Measurements from ENCODE around the gene NEB.

Gene NEB

GRCh38 chr2:151777935-151778334 is 43.7 kb upstream of the NEB start:
- Histone ChIP-seq H3K18ac (ENCODE audit: low read length) (no peak overlapping the region), H3K4me1 (ENCODE audit: control insufficient read depth, low read depth, low read length) (no peaks in the 10 kb centered on the region), H2BK120ac (ENCODE audit: low read depth, low read length) (no peak overlapping the region), H3K23ac (ENCODE audit: low read length) (no peak overlapping the region), H2BK5ac (ENCODE audit: low read length) (no peak overlapping the region), H2BK15ac (replicated peaks; ENCODE audit: low read depth) (no peak overlapping the region), H4K5ac (ENCODE audit: low read length) (no peak overlapping the region), H3K4me3 (ENCODE audit: low read length) (no peak overlapping the region), H3K27ac (ENCODE audit: low read depth, low read length) (no peak overlapping the region), H3K36me3 (ENCODE audit: control insufficient read depth, insufficient read depth, low read length) (no peaks in the 10 kb centered on the region), H3K79me1 (ENCODE audit: low read length) (no peaks in the 10 kb centered on the region), H3K79me2 (ENCODE audit: control insufficient read depth, insufficient read depth, low read length) (no peaks in the 10 kb centered on the region), H3K4ac (ENCODE audit: low read depth, low read length) (no peak overlapping the region), H3K56ac (ENCODE audit: low read length) (no peak overlapping the region), H3K4me2 (ENCODE audit: low read length) (no peak overlapping the region), H4K8ac (ENCODE audit: low read depth, low read length) (no peak overlapping the region), H3K9ac (ENCODE audit: low read length) (no peak overlapping the region), H2AK5ac (ENCODE audit: low read length) (no peak overlapping the region), H3K27me3 (ENCODE audit: insufficient read depth, low read length, poor library complexity) (no peaks in the 10 kb centered on the region)
- DNase-seq: no peak
- 100% methylated on average over 1 of the region's 2 CpGs for WGBS (ENCODE audit: extremely low coverage, insufficient coverage, low lambda C conversion rate)

GRCh38 chr2:151777487-151777886 is 43.2 kb upstream of the NEB start:
- no peak overlapping the region for H3K18ac ChIP-seq (ENCODE audit: low read length)
- no peak overlapping the region for H2AK5ac ChIP-seq (ENCODE audit: low read length)
- no peak overlapping the region for H3K4me2 ChIP-seq (ENCODE audit: low read length)
- WGBS (ENCODE audit: extremely low coverage, insufficient coverage, low lambda C conversion rate): no CpG with 5 or more reads among the region's 3 CpGs
- H3K56ac ChIP-seq (ENCODE audit: low read length): no peak overlapping the region
- no peak overlapping the region for H3K4ac ChIP-seq (ENCODE audit: low read depth, low read length)
- no peaks in the 10 kb centered on the region for H3K4me1 ChIP-seq (ENCODE audit: control insufficient read depth, low read depth, low read length)
- no peak overlapping the region for H3K9ac ChIP-seq (ENCODE audit: low read length)
- no peak overlapping the region for H3K23ac ChIP-seq (ENCODE audit: low read length)
- no peaks in the 10 kb centered on the region for H3K27me3 ChIP-seq (ENCODE audit: insufficient read depth, low read length, poor library complexity)
- no peak overlapping the region for H2BK120ac ChIP-seq (ENCODE audit: low read depth, low read length)
- H3K36me3 ChIP-seq (ENCODE audit: control insufficient read depth, insufficient read depth, low read length): no peaks in the 10 kb centered on the region
- no peak for DNase-seq
- H3K79me1 ChIP-seq (ENCODE audit: low read length): no peaks in the 10 kb centered on the region
- H4K8ac ChIP-seq (ENCODE audit: low read depth, low read length): no peak overlapping the region
- H2BK5ac ChIP-seq (ENCODE audit: low read length): no peak overlapping the region
- H3K4me3 ChIP-seq (ENCODE audit: low read length): no peak overlapping the region
- no peaks in the 10 kb centered on the region for H3K79me2 ChIP-seq (ENCODE audit: control insufficient read depth, insufficient read depth, low read length)
- H4K5ac ChIP-seq (ENCODE audit: low read length): no peak overlapping the region
- H2BK15ac ChIP-seq (replicated peaks; ENCODE audit: low read depth): no peak overlapping the region
- H3K27ac ChIP-seq (ENCODE audit: low read depth, low read length): no peak overlapping the region

GRCh38 chr2:151776367-151776766 is 42.1 kb upstream of the NEB start:
- WGBS (ENCODE audit: extremely low coverage, insufficient coverage, low lambda C conversion rate): no CpG with 5 or more reads among the region's 1 CpG

DNA sequence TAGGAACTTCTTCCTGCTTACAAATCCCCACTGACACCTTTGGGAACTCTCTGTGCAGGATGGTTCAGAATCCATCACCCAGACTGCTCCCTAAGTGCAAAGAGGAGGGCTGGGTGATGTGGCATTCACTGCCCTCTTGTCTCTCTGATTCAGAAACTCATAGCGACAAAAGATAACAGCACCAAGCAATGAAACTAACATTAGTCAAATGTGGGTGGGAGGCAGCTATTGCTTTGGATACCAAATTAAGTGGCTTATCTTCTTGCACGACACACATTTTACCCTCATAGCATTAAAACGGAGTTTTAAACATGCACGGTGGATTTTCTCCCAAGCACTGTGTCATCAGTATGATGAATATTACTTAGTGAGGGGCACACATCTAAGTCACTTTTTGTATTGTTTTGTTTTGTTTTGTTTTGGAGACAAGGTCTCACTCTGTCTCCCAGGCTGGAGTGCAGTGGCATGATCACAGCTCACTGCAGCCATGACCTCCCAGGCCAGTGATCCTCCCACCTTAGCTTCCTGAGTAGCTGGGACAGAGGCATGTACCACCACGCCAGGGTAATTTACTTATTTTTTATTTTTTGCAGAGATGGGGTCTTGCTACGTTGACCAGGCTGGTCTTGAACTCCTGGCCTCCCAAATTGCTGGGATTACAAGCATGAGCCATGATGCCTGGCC is 40.9 kb upstream of the NEB start:
- H3K9ac ChIP-seq (ENCODE audit: low read length): no peak overlapping the region
- no CpG with 5 or more reads among the region's 6 CpGs for WGBS (ENCODE audit: extremely low coverage, insufficient coverage, low lambda C conversion rate)
- no peak overlapping the region for H3K18ac ChIP-seq (ENCODE audit: low read length)
- H3K4me3 ChIP-seq (ENCODE audit: low read length): no peak overlapping the region
- no peak overlapping the region for H3K23ac ChIP-seq (ENCODE audit: low read length)
- no peaks in the 10 kb centered on the region for H3K4me1 ChIP-seq (ENCODE audit: control insufficient read depth, low read depth, low read length)
- H2AK5ac ChIP-seq (ENCODE audit: low read length): no peak overlapping the region
- no peak overlapping the region for H3K4me2 ChIP-seq (ENCODE audit: low read length)
- H3K79me2 ChIP-seq (ENCODE audit: control insufficient read depth, insufficient read depth, low read length): no peaks in the 10 kb centered on the region
- no peak overlapping the region for H2BK120ac ChIP-seq (ENCODE audit: low read depth, low read length)
- no peak overlapping the region for H3K56ac ChIP-seq (ENCODE audit: low read length)
- H2BK5ac ChIP-seq (ENCODE audit: low read length): no peak overlapping the region
- no peak overlapping the region for H4K5ac ChIP-seq (ENCODE audit: low read length)
- H2BK15ac ChIP-seq (replicated peaks; ENCODE audit: low read depth): no peak overlapping the region
- no peak overlapping the region for H3K4ac ChIP-seq (ENCODE audit: low read depth, low read length)
- no peak for DNase-seq
- H3K27ac ChIP-seq (ENCODE audit: low read depth, low read length): no peak overlapping the region
- H3K36me3 ChIP-seq (ENCODE audit: control insufficient read depth, insufficient read depth, low read length): no peaks in the 10 kb centered on the region
- H3K27me3 ChIP-seq (ENCODE audit: insufficient read depth, low read length, poor library complexity): no peaks in the 10 kb centered on the region
- H4K8ac ChIP-seq (ENCODE audit: low read depth, low read length): no peak overlapping the region
- H3K79me1 ChIP-seq (ENCODE audit: low read length): no peaks in the 10 kb centered on the region

More at GRCh38 chr2:151776367-151776766, 42.1 kb upstream of the NEB start:
- H3K27ac ChIP-seq (ENCODE audit: low read depth, low read length): no peak overlapping the region
- H3K18ac ChIP-seq (ENCODE audit: low read length): no peak overlapping the region
- H4K5ac ChIP-seq (ENCODE audit: low read length): no peak overlapping the region
- no peaks in the 10 kb centered on the region for H3K27me3 ChIP-seq (ENCODE audit: insufficient read depth, low read length, poor library complexity)
- no peak overlapping the region for H3K4me3 ChIP-seq (ENCODE audit: low read length)
- no peaks in the 10 kb centered on the region for H3K79me2 ChIP-seq (ENCODE audit: control insufficient read depth, insufficient read depth, low read length)
- no peak overlapping the region for H3K23ac ChIP-seq (ENCODE audit: low read length)
- H3K4me2 ChIP-seq (ENCODE audit: low read length): no peak overlapping the region
- H2AK5ac ChIP-seq (ENCODE audit: low read length): no peak overlapping the region
- no peak overlapping the region for H3K4ac ChIP-seq (ENCODE audit: low read depth, low read length)
- no peaks in the 10 kb centered on the region for H3K79me1 ChIP-seq (ENCODE audit: low read length)
- H3K9ac ChIP-seq (ENCODE audit: low read length): no peak overlapping the region
- no peak overlapping the region for H2BK120ac ChIP-seq (ENCODE audit: low read depth, low read length)
- peak; percentile 81 for DNase-seq
- H4K8ac ChIP-seq (ENCODE audit: low read depth, low read length): no peak overlapping the region
- no peaks in the 10 kb centered on the region for H3K36me3 ChIP-seq (ENCODE audit: control insufficient read depth, insufficient read depth, low read length)
- no peak overlapping the region for H3K56ac ChIP-seq (ENCODE audit: low read length)
- no peak overlapping the region for H2BK15ac ChIP-seq (replicated peaks; ENCODE audit: low read depth)
- H3K4me1 ChIP-seq (ENCODE audit: control insufficient read depth, low read depth, low read length): no peaks in the 10 kb centered on the region
- no peak overlapping the region for H2BK5ac ChIP-seq (ENCODE audit: low read length)

- Histone ChIP-seq H2BK15ac (replicated peaks; ENCODE audit: low read depth) (no peak overlapping the region), H3K4me2 (ENCODE audit: low read length) (no peak overlapping the region), H3K79me2 (ENCODE audit: control insufficient read depth, insufficient read depth, low read length) (no peaks in the 10 kb centered on the region), H3K4ac (ENCODE audit: low read depth, low read length) (no peak overlapping the region), H3K27ac (ENCODE audit: low read depth, low read length) (no peak overlapping the region), H4K8ac (ENCODE audit: low read depth, low read length) (no peak overlapping the region), H3K18ac (ENCODE audit: low read length) (no peak overlapping the region), H2BK120ac (ENCODE audit: low read depth, low read length) (no peak overlapping the region), H3K36me3 (ENCODE audit: control insufficient read depth, insufficient read depth, low read length) (no peaks in the 10 kb centered on the region), H3K27me3 (ENCODE audit: insufficient read depth, low read length, poor library complexity) (no peaks in the 10 kb centered on the region), H3K4me1 (ENCODE audit: control insufficient read depth, low read depth, low read length) (no peaks in the 10 kb centered on the region), H3K56ac (ENCODE audit: low read length) (no peak overlapping the region), H2BK5ac (ENCODE audit: low read length) (no peak overlapping the region), H3K4me3 (ENCODE audit: low read length) (no peak overlapping the region), H4K5ac (ENCODE audit: low read length) (no peak overlapping the region), H3K79me1 (ENCODE audit: low read length) (no peaks in the 10 kb centered on the region), H2AK5ac (ENCODE audit: low read length) (no peak overlapping the region), H3K9ac (ENCODE audit: low read length) (no peak overlapping the region), H3K23ac (ENCODE audit: low read length) (no peak overlapping the region)
- no CpG with 5 or more reads among the region's 3 CpGs for WGBS (ENCODE audit: extremely low coverage, insufficient coverage, low lambda C conversion rate)
- DNase-seq: no peak
These were observed 40.2 kb upstream of the NEB start for GRCh38 chr2:151774506-151774905.

Data from mesendoderm (in vitro differentiated cells).